Measurements from ENCODE around the gene SCPEP1. TPM values are rescaled to one million over a fixed set of nuclear protein-coding genes. Genes with fewer than 3 reads are reported as not detected.

The SCPEP1 gene
- polyA plus RNA-seq, 1 of the 3 experiments (the other 2 are of a cell fraction) = 99.6 TPM

- ChIA-PET CTCF (interaction anchor here (0.7 kb wide), 1 partner anchor 85 kb away, joined by 3 read pairs; no protein-coding TSS in a partner anchor), POLR2A (no interaction called here)
- Histone ChIP-seq H3F3A (replicated peaks; ENCODE audit: insufficient read depth) (no peaks in the 10 kb centered on the region), H3K4me3 (ENCODE audit: low read depth in 2 of 2, low read length in 1 of 2) (no peak overlapping the region), H3K9me2 (no peaks in the 10 kb centered on the region), H3K27me3 (ENCODE audit: insufficient read depth) (no peaks in the 10 kb centered on the region; the same call in 1 of the 2 replicates), H3K9me3 (no peaks in the 10 kb centered on the region), H3K27ac (ENCODE audit: low read depth in 2 of 2, low read length in 1 of 2) (no peak overlapping the region), H2AFZ (ENCODE audit: low read depth) (no peak overlapping the region), H3K36me3 (replicated peaks in 1 of 2; ENCODE audit: control insufficient read depth in 1 of 2, insufficient read depth in 2 of 2, low read length in 1 of 2) (no peaks in the 10 kb centered on the region), H3K4me1 (ENCODE audit: control insufficient read depth in 1 of 2, insufficient read depth in 2 of 2, low read depth in 1 of 2, low read length in 1 of 2) (peaks cover 0 to 4% of the 10 kb centered on the region in 2 experiments; a peak in 3 of 4 replicates), H3K9ac (no peak overlapping the region), H4K20me1 (ENCODE audit: insufficient read depth) (no peaks in the 10 kb centered on the region), H3K4me2 (no peak overlapping the region), H3K79me2 (ENCODE audit: insufficient read depth) (no peaks in the 10 kb centered on the region)
- no peak for TF ChIP-seq FOXJ3 (CRISPR knock-in tag; IDR thresholded peaks at IDR 0.05)
- no peak for DNase-seq
- 51% methylated on average over 7 of the region's 7 CpGs for WGBS (ENCODE audit: low lambda C conversion rate)
Measured at GRCh38 chr17:56972111-56972730, 5.7 kb upstream of the SCPEP1 start.

GRCh38 chr17:56973520-56973919 lies 4.4 kb upstream of the SCPEP1 start:
- CTCF ChIA-PET = no interaction called here
- Histone ChIP-seq H3K9ac (no peak overlapping the region), H4K20me1 (ENCODE audit: insufficient read depth) (no peaks in the 10 kb centered on the region), H2AFZ (ENCODE audit: low read depth) (no peak overlapping the region), H3K27ac (ENCODE audit: low read depth in 2 of 2, low read length in 1 of 2) (no peak overlapping the region), H3K9me3 (no peaks in the 10 kb centered on the region), H3F3A (replicated peaks; ENCODE audit: insufficient read depth) (no peaks in the 10 kb centered on the region), H3K36me3 (replicated peaks in 1 of 2; ENCODE audit: control insufficient read depth in 1 of 2, insufficient read depth in 2 of 2, low read length in 1 of 2) (no peaks in the 10 kb centered on the region), H3K9me2 (no peaks in the 10 kb centered on the region), H3K4me3 (ENCODE audit: low read depth in 2 of 2, low read length in 1 of 2) (no peak overlapping the region), H3K27me3 (ENCODE audit: insufficient read depth) (no peaks in the 10 kb centered on the region; the same call in 1 of the 2 replicates), H3K4me1 (ENCODE audit: control insufficient read depth in 1 of 2, insufficient read depth in 2 of 2, low read depth in 1 of 2, low read length in 1 of 2) (peaks cover 0 to 5% of the 10 kb centered on the region in 2 experiments; a peak in 3 of 4 replicates), H3K79me2 (ENCODE audit: insufficient read depth) (no peaks in the 10 kb centered on the region), H3K4me2 (no peak overlapping the region)
- POLR2A ChIA-PET = no interaction called here
- 66% methylated on average over 7 of the region's 7 CpGs for WGBS (ENCODE audit: low lambda C conversion rate)
- TF ChIP-seq SMC3 (IDR thresholded peaks at IDR 0.05; ENCODE audit: low read depth, low read length) (no peak), RCOR1 (IDR thresholded peaks at IDR 0.05; ENCODE audit: low read length) (no peak), JUND (IDR thresholded peaks at IDR 0.05) (no peak), CHD2 (IDR thresholded peaks at IDR 0.05; ENCODE audit: low read length, partially characterized antibody) (no peak), CTCF (IDR thresholded peaks at IDR 0.05) (no peak), MXI1 (IDR thresholded peaks at IDR 0.05; ENCODE audit: low read depth, low read length) (no peak), ZBTB33 (IDR thresholded peaks at IDR 0.05; ENCODE audit: borderline replicate concordance, low read depth) (no peak), EZH2phosphoT487 (IDR thresholded peaks at IDR 0.05; ENCODE audit: borderline replicate concordance, low read depth) (no peak), TAF1 (IDR thresholded peaks at IDR 0.05; ENCODE audit: borderline replicate concordance, low read depth, low read length) (no peak), RAD21 (IDR thresholded peaks at IDR 0.05; ENCODE audit: low read length) (no peak)
- TF ChIP-seq, protein P1, sequence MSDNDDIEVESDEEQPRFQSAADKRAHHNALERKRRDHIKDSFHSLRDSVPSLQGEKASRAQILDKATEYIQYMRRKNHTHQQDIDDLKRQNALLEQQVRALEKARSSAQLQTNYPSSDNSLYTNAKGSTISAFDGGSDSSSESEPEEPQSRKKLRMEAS (IDR thresholded peaks at IDR 0.05; ENCODE audit: low read depth) = no peak
- TF ChIP-seq, protein P2, sequence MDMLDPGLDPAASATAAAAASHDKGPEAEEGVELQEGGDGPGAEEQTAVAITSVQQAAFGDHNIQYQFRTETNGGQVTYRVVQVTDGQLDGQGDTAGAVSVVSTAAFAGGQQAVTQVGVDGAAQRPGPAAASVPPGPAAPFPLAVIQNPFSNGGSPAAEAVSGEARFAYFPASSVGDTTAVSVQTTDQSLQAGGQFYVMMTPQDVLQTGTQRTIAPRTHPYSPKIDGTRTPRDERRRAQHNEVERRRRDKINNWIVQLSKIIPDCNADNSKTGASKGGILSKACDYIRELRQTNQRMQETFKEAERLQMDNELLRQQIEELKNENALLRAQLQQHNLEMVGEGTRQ (IDR thresholded peaks at IDR 0.05; ENCODE audit: borderline replicate concordance, low read depth, low read length) = no peak
- DNase-seq = no peak
